Kasumi-1 (cell line): ENCODE results near the gene PI4KA.

Source experiments
- DNase-seq, 2 experiments: peaks; one replicate each; lab custom pipeline; 2025; lab: John Stamatoyannopoulos, UW

PI4KA gene

DNA sequence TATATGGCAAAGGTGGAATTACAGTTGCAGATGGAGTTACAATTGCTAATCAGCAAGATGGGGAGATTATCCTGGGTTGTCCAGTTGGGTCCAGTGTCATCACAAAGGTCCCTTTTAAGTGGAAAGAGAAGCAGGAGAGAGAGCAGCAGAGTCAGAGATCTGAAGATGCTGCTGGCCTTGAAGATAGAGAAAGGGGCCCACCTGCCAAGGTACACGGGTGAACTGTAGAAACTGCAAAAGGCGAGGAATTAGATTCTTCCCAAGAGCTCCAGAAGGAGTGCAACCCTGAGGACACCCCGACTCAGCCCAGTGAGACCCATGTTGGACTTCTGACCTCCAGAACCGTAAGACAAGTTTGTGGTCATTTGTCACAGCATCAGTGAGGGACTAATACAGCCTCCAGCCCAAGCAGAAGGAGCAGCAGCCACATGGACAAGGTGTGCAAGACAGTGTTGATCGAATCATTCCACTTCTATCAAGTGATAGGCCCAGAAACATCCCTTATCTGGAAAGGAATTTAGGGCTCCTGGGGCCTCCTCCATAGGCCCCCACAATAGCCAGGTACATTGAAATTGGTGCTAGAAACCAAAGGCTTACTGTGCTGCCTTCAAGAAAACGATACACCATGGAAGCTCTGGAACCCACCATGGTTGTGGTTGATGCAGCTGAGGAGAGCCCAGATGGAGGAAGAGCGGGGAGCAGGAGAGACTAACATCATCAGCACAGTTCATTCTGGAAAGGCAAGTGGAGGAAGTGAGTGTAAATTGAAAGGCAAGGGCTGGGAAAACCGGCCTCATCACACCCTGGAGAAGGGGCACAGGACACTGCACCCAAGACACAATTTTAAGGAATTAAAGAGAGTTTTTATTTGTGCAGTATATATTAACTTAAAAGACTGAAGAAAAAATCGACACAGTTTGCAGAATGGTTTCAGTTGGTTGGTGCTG, 23.5 kb upstream of the PI4KA start:
- no peak for DNase-seq

DNA sequence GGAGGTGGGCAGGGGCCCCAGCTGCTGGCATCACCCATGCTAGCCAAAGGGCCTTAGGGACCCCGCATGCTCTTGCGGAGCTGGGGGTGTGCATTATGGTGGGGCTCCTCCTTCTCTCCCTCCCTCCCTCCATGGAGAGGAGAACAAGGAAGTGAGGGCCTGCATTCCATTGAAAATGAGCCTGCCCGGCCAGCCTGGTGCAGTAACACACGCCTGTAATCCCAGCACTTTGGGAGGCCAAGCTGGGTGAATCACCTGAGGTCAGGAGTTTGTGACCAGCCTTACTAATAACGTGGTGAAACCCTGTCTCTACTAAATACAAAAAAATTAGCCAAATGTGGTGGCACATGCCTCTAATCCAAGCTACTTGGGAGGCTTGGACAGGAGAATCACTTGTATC, 22.6 kb upstream of the PI4KA start:
- no peak for DNase-seq

DNA sequence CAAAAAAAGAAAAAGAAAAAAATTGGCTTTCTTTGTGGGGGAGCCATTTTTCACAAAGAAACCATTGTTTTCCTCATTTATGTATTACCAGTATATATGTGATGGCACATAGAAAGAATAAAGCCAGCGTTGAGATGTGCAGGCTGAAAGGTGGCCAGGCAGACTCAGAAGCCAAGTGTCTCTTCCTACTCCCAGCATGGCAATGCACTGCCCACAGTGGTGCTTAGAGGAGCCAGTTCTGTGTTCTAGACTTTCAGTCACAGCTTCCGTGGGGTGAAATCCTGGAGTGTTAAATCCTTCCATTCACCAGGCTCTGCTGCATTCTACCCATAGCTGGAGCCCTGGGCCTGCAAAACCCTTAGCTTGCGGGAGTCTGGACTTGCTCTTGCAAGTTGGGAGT, 19.1 kb upstream of the PI4KA start:
- DNase-seq, result no peak

- DNase-seq, result no peak
Measured at GRCh38 chr22:20875296-20875695, 16.7 kb upstream of the PI4KA start.

- no peak for DNase-seq
Measured at GRCh38 chr22:20873214-20873613, 14.6 kb upstream of the PI4KA start.

DNA sequence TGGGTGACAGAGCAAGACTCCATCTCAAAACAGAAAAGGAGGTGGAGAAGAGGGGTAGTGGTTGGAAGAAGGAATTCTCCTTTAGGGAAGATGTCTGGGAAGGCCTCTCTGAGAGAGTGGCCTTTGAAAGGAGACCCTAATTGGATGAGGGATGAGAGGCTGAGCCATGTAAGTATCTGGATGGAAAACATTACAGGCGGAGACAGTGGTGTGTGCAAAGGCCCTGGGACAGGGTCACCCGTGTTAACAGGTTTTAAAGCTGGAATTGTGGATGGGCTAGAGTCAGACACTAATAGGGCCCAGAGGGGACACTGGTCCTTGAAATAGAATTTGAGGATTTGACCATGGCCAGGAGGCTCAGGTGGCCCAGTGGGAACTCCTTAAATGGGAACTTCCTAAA, 10.6 kb upstream of the PI4KA start:
- no peak for DNase-seq

DNA sequence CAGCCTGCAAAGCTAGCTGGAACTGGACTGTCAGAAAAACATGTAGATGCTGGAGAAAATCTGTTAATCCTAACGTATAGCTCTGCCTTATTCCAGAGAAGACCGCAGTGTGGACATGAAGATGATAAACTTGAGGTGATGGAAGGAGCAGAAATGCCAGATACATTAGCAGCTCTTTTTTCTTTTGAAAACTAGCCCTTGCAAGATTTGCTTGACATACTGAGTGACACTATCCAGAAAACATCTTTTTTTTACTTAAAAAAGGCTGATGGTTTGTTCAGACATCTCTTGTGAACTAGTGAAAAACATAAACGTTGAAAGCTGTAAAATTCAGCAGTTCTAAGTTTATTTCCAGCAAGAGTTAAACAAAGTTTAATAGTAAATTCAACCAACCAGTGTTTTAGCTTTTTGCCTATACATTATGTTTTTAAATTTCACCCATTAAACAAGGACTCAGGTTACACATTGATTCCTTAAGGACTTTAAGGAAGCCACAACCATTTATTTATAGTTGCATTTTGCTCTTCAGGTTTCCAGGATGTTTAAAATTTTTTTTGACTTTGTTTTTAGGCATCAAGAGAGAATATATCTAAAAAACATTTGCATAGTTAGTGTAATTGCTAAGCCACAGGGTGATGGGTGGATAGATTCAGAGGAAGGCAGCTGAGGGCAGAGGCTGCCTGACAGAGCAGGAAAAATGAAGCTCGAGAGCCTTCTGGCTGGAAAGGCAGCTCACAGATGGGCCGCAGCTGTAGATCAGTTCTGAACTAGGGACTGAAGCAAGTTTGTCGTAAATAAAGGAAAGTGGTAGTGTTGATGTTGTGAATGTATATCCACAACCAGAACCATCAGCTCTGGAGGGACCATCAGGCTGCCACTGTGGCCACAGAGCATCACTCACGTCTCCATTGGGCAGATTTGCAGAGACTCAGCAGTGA, 9.7 kb upstream of the PI4KA start:
- no peak for DNase-seq

DNA sequence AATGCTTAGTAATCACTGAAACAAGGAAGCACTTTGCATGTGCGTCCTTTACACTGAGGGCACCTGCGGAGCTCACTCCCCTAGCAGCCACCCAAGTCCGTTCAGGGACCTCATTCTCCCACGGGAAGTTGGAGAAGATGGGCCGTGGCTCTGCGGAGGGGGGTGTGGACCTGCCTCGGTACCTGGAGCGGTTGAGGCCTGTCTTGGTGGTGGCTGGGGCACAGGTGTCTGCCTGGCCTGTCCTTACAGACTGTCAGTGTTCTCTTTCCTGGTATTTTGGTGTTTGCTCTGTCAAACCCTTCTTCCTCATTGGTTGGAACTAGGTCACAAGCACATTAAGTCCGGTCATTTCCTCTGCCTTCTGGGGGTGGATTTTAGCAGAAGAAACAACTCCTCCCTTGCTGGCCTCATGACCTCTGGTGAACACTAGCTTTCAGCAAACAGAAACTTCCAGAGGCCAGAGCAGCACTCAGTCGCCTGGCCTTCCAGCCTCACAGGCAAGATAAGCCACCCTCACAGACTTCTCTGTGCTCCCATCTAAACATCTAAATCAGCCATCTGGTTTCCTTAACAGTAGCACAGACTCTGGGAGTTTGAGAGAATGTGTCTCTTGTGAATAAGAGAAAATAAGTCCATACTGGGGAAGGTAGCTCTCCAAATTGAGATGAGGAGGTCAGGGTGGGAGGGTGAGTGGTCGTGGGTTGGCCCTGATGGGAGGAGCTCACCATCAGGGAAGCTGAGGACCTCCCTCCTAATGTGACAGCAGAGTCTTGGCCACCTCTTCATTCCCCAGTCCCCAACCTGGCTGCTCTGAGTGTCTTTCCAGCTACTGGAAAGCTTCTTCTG, 8.8 kb upstream of the PI4KA start:
- DNase-seq, result no peak

- DNase-seq, result no peak
Measured at GRCh38 chr22:20866736-20867135, 8.1 kb upstream of the PI4KA start.

- no peak for DNase-seq
Measured at GRCh38 chr22:20865875-20866445, 7.3 kb upstream of the PI4KA start.

- no peak for DNase-seq
Measured at GRCh38 chr22:20865331-20865730, 6.7 kb upstream of the PI4KA start.

DNA sequence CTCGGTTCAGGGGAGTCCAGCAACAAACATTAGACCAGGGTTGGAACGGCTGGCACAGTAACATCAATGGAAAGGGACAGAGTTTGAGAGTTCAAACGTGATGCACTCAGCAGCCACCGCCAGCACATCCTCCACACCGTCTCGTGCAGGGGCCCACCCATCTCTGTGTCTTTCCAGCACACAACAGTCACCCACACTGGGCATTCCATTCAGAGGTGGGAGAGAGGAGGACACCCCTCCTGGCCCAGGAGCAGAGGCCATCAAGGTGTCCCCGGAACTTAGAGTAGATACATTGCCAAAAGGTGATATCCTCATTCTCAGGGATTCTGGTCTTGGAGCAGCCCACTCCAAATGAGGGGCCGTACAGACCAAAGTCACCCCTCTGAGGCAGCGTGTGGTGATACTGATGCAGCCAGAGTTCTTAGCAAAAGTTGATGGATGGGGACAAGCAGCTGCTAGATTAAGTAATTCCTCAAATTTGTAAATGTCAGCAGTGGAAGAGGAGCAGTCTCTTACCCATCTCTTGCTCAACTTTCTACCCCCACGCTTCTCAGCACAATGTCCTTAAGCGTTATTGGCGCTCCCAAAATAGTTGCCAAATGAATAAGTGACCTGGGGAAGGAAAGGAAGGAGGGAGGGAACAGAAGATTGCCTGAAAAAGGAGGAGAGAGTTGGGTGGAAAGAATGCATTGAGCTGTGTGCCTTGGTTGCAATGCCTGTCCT, 5.7 kb upstream of the PI4KA start:
- DNase-seq, result no peak

DNA sequence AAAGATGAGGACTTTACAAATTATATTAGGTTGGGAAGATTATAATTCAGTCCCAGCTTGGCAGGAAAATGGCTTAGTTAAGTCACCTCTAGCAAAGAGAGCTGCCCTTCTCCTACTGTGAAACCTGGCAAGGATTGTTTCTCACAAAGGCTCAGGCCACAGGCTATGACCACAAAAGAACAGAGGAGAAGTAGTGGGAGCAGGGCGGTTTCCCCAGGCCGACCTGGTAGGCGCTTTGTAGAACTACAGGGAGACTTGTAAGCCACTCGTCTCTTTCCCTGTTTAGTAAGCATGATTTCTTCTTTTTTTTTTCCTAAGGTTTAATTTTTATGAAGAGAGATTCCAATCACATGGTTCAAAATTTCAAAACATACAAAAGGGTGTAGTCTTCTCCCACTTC, 4.8 kb upstream of the PI4KA start:
- DNase-seq, result no peak

DNA sequence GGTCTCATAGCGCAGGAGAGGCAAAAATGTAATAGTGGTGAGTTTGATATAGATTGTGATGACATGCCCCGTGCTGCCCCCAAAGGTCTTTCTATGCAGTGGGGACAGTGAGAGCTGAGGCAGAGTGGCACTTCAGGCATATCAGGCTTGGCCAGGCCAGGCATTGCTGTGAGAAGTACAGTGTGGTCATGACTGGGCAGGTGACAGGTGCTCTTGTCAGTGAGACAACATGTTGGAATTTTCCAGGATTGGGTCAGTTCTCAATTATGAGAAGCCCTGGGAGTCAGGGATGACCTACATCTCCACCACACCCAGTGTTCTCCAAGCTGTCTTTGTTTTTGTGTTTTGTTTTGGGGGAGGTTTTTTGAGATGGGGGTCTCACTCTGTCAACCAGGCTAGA, 3.9 kb upstream of the PI4KA start:
- no peak for DNase-seq

GRCh38 chr22:20859615-20860014, 1.0 kb upstream of the PI4KA start:
- DNase-seq, result no peak

GRCh38 chr22:20857838-20858614, 585 bp downstream of the PI4KA start:
- DNase-seq, result peak; percentile 67 to 71

GRCh38 chr22:20857247-20857643, 1.4 kb downstream of the PI4KA start:
- DNase-seq, result no peak

DNA sequence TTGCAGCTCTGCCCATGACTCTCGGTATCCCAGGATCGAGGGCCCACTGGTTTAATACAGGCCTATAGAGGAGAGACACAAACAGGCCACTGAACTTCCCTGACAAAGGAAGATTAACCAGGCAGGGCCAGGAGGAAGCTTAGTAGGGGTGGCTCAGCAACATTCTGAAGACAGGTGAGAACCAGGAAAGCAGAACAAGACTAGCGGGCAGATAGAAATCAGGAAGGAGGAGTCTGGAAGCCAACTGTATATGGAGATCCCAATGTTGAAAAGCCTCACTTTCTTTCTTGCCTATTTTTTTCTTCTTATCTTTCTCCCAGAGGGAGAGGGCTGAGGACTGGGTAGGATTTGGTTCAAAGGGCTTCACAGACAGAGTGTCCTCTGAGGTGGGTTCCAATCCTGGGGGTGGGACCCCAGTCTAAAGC, 5.4 kb downstream of the PI4KA start:
- DNase-seq, result no peak

GRCh38 chr22:20852503-20852902, 6.1 kb downstream of the PI4KA start:
- no peak for DNase-seq

- DNase-seq, result no peak
Measured at GRCh38 chr22:20852076-20852475, 6.5 kb downstream of the PI4KA start.
